GM18502 (cell line): ENCODE measurements around the gene MECP2.

Experiments
- ATAC-seq: cut with Tn5 transposase; IDR thresholded peaks from one replicate; pipeline ENCODE4 v1.9.1; 2021; ENCODE audit warnings: mild to moderate bottlenecking; ENCODE audit not compliant: unreplicated experiment, poor library complexity

The MECP2 gene

DNA sequence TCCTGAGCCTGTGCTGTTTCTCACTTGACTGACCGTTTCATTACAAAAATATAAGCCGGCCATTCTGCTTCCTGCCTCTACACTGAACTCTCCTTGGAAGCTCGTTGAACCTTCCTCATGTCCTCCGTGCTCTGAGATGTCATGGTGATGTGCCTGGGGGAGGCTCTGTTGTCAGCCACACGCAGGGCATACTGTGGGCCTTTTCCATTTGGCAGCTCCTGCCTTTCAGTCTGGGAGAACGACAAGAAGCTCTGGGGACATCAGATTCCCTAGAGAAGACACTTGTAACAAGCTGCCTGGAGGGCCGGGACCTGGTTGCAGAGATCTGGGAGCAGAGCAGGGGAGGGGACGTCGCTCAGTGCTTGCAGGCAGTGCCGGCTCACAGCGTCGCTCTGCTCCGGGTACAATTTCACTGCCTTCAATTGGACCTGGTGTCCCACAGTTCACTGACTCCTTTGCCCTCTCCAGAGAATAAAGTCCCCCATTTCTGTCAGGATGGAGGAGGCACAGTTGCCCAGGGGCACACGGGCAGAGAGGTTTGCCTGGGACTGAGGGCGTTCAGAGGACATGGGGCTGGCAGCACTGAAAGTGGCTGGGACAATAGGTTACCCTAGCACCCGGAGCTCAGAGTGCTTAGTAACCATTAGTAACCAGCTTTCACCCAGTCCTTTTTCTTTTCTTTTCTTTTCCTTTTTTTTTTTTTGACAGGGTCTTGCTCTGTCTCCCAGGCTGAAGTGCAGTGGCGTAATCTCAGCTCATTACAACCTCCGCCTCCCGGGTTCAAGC lies 19.1 kb upstream of the MECP2 start:
- no peak for ATAC-seq

DNA sequence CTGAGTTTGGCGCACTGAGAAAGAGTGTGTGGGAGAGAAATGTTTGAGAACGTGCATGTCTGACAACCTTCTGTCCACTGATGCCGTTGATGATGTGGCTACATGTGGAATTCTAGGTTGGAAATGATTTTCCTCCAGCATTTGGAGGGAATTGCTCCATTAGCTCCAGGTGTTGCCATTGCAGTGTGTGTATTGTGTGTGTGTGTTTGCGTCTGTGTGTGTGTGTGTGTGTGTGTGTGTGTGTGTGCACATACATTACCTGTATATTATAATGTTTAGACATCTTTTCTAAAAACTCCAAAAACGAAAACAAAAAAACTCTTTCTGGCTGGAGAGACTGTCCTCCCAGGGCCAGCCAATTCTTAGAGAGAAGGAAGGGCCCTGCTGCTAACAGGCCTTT lies 18.2 kb upstream of the MECP2 start:
- ATAC-seq: no peak

DNA sequence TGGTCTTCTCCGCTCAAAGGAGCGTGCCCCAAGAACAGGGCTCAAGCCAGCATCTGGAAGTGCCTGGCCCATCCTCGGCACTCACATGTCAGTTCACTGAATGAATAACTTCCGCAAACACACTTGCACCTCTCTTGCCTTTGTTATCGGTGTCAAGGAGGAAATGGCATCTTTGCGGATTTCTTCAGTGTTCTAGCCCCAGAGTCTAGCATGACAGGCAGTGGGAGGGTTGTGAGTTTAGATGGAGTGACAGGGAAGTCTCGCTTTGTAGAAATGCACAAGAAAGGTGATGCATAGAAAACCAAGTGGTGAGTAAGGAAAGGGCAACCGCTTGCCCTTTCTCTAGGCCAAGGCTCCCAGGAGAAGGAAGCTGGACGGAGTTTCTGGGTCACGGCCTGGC lies 17.6 kb upstream of the MECP2 start:
- ATAC-seq: no peak

DNA sequence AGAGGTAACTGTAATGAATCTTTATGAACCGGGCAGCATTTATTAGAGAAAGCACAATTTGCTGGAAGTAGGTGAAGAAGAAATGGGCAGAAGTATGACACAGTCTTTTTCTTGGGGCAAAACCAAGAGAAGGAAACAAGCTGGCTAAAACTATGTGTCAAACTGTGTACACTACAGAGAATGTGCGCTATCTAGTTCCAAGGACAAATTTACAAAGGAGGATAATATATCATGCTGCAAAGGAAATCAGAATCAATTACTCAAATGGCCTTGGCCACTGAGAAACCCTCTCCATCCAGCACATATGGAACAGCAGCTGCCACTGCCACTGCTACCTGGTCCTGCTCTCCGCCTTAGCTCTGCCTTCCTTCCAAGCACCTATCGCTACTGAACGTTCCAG lies 17.1 kb upstream of the MECP2 start:
- ATAC-seq: no peak

DNA sequence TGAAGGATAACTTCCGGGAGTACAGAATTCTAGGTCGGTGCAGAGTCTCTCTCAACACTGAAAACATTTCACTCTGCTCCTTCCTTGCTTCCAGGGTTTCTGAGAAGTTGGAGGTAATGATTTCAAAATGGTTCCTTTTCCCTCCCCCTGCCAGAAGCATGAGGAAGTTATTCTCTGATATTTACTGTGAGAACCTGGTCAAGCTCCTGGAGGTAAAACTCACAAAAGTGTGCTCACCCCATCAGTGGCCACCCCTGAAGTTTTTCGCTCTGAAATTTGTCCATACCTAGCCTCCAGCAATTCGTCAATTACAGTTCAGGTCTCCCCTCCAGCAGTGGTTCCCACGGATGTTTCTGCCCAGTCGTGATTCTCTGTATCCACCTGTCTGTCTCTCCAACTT lies 16.2 kb upstream of the MECP2 start:
- ATAC-seq: no peak

DNA sequence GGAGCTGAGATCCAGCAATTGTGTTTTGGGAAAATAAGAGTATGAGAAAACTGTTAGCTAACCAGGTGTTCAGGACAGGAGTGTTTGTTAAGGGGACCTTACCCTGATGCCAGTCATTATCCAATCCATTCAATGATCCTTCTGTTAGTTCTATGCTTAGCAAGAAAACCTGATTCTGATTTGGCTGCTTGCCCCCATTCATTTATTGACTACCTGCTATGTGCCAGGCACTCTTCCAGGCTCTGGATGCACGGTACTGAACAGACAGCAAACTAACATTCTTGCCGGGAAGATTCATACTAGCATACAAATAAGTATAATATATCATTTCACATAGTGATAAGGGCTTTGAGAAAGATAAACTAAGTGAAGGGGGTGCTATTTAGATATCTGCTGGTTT lies 1.0 kb upstream of the MECP2 start:
- no peak for ATAC-seq

DNA sequence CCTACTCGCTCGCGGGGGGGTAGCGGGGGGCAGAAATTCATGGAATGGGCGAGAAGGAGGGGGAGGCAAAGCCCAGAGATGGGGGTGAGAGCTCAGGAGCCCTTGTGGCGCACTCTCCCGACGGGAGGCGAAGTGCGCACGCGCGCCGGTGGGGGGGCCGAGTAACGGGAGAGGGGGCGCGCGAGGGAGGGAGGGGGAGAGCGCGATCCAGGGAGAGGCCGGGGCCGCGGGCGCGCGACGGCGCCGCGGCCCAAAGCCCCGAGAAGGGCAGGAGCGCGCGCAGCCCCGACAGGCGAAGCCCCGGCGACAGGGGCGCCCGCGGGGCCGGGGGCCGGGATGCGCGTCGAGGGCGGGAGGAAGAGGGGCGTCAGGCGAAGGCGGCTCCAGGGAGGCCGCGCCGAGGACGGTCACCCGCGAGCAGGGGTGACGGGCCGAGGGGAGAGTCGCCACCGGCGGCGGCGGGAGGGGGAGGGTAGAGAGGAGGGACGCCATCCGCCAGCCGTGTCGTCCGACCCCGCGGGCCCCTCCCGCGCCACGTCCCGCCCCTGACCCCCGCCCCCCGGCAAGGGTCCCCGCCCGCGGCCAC lies 421 bp downstream of the MECP2 start:
- ATAC-seq: peak; percentile 33

DNA sequence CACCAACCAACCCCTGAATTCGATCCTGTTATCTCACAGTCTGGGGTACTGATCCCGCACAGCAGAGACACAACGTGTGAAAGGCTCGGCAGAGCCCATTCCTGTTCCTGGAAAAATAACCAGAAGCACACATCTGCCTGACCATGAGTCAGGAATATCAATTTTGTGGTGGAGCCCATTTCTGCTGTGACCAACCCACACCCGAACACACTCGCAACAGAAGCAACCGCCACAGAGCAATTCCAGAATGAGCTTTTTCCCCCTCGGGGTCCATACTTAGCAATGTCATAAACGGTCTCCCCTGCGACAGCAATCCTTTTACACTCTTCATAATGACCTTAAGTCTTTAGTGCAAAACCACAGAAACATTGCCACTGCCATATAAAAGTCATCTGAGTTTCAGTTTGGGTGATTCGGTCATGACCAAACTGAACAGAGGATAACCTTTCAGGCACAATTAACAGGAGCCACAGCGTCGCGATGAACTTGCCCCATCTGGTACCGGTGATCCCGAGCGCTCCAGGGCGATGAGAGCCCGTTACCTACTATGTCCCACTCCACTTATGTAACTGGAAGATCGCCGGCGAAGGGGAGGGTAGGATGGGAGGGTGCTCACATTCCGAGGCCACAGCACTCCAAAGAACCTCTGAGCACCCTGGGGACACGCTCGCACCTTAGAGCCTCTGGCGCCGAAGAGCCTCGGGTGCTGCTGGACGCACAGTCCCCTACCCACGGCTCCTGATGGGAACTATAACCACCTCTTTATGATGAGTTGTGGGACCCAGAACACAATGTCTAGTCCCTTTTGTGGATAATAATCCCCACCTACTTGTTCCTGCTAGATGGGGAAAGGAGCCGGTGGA lies 1.1 kb downstream of the MECP2 start:
- no peak for ATAC-seq

DNA sequence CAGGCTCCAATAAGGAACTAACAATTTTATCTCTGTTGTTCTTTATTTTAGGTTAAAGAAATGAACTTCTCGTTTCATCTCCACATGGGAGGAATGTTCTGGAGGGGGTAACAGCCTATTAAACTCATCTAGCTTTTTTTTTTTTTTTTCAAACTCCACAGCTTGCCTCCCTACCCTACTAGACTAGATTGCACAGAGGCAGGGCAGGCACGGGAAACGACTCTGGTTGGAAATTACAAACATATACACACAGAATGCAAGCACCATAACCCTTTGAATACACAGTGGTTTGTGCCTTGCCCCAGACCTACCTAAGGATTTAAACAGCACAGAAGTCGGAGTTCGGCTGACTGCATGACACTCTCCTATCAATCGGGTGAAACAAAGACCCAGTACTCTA lies 2.7 kb downstream of the MECP2 start:
- no peak for ATAC-seq

DNA sequence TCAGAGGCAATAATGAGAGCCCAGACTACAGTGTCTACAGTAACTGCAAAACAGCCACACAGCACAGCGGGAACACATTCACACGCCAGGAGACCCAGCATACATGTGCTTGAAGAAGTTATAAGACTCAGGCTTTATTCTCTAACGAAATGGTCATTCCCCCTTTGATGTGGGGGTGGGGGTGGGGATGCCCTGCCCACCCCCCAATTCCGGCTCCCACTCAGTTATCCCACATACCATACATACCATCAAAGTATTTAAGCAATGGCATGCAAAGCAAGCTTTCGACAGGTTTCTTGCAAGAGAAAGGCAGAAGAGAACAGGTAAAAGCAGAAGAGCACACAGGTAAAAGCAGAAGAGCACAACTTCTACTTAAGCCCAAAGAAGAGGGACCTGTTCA lies 3.6 kb downstream of the MECP2 start:
- ATAC-seq: no peak

DNA sequence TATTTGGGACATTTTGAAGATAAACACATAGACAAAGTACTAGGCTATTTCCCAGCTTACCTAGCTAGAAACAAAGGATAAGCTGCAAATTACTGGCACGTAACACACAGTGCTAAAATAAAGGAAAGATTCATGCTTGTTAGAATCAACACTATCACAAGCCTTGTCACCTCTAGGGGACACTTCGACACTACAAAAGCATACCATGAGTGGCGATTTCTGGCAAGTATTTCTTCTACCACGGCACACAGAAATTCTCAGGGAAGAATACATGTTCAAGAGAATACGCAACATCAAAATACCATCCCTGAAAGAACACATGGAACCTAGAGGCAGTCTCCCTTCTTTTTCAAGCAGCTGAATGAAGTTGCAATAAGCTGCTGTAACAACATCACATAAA lies 5.1 kb downstream of the MECP2 start:
- no peak for ATAC-seq

DNA sequence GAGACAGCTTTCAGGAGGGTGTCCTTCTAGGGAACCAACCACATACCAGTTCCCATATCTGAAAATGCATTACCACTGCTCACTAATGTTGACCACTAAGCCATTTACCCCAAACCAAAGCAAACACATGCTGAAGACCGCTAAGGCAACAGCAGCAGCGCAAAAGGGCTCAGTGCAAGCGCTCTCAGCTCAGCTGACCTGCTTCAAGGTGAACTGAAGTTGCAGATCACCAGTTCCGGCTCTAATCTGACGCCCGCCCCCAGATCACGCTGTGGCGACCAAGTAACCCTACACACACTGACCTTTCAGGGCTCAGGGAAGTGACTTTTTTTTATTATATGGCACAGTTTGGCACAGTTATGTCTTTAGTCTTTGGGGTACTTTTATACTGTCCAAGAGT lies 5.8 kb downstream of the MECP2 start:
- ATAC-seq: no peak

DNA sequence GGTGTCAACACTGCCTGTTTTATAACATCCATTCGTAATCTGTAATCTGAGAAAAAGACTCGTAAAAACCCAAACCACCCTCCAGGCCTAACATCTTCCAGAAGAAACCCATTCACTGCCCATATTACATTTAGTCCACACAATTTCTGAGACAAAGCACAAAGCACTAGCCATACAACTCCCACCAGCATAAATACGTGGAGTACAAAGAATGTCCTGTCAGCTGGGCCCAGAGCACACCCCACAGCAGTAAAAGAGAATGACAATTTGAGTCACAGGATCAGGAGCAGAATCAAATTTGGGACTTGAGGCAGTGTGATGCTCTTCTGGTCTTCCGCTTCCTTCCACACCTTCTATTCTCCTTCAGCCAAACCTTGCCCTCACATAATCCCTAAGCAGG lies 6.8 kb downstream of the MECP2 start:
- no peak for ATAC-seq

DNA sequence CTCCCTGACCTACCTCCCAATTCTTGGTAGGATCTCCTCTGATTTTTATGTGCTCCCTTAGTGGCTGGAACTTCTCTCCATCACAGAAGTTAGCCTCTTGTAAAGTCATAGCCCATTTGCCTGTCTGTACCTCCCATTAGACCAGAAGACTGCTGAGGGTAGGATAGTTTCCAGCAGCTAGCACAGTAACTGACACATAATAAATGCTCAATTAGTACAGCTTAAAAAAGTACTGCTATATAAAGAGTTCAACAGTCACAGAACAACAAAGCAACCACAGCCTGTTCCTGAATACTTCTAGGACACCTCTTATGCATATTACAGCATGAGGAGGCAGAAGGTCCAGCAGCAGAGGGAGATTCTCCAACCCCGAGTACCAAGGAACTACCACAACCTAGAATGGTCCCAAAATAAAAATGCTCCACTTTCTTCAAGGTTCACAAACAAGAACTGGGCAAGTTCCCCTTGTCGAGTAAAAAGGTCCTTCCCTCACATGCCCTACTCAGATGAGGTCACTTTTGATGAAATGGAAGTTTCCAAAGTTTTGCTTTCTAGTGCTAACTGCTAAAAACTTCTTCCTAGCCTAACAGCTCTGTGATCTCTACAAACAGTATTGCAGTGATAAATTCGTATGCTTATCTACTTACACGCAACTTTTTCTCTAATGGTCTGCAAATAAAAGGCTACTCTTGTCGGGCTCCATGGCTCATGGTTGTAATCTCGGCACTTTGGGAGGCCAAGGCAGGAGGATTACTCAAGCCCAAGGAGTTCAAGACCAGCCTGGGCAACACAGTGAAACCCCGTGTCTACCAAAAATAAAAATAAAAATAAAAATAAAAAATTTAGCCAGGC lies 12.8 kb downstream of the MECP2 start:
- ATAC-seq: no peak

DNA sequence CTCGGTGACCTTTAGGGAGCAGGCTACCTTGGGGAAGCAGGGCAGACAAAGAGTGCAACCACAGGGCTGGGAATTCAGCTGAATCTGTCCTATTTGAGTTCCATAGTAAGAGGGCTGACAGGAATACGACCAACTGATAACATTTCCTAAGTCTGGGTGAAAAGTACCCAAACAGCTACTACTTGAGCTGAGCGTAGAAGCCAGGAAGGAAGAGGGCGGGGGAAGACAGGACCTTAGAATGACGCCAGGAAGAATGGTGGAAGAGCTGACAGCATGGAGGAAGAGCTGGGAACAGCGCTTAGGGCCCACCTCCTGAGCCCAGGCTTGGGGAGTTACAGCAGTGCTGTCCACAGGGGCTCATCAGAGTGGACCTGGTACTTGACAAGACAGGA lies 14.4 kb downstream of the MECP2 start:
- ATAC-seq: no peak

DNA sequence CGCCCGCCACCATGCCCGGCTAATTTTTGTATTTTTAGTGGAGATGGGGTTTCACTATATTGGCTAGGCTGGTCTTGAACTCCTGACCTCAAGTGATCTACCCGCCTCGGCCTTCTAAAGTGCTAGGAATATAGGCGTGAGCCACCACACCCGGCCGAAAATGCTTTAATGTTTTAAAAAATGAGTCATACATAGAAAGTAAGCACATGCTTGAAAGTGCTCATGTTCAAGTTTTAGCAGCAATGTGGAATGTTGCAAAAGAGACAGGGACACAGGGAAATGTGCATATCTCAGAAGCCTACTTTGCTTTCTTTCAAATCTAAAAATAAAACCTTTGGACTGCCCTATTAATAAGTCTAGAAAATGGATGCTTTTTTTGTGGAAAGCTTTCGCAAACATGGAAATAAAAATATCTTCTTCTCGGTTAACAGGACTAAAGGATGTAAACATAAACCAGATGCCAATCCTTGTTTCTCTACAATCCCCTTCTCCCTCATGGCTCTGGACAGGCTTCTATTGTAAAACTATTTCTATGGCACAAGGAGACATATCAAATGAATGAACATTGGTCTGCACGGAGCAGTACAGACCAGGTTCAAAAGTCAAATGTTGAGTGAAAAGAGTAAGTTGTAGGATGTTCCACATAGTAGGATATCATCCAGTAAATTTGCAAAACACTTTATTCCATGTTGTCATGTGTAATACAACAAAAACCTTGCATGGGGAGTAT lies 15.0 kb downstream of the MECP2 start:
- ATAC-seq: no peak

DNA sequence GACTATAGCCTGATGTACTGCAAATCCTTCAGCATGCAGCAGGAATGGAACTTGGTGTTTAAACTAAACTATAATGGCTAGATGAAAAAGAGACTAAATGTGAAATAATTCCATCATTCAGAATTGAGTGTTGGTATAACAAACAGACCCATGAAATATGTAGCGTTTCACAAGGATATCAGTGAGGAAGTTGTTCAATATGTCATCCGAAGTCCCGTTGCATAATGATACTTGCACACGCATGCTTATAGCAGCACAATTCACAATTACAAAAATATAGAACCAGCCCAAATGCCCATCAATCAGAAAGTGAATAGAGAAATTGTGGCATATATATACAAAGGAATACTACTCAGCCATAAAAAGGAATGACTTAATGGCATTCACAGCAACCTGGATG lies 20.4 kb downstream of the MECP2 start:
- ATAC-seq: no peak

DNA sequence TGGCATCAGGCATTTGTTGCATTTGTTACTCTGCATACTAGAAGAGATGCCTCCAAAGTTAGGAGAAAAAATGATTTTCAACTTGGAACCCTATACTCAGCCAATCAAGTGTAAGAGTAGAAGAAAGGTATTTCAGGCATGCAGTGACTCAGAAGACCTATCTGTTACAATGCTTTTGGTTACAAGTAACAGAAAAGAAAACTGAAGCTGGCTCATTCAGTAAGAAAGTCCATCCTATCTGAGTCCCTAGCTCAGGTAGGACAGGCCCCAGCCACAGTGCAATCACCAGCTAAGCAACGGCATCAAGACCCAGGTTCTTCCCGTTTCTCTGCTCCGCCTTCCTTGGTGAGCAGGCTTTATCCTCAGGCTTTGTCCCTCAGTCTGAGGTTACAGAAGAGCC lies 23.3 kb downstream of the MECP2 start:
- ATAC-seq: no peak

DNA sequence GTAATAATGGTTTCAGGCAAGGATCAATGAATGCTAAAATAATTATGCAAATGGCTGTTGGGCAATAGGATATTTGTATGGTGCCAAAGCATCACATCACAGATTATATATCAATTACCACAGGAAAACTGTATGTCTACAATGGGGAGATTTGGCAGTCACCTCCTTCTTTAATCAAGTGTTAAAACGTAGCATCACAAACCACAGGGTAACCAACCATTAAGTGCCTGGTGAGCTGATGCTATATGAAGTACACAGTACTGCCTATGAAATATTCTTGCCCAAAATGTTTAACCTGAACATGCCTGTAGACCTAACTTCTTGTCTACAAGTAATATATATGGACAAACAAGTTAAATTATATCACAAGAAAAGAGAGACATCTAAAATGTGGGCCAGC lies 25.3 kb downstream of the MECP2 start:
- no peak for ATAC-seq

DNA sequence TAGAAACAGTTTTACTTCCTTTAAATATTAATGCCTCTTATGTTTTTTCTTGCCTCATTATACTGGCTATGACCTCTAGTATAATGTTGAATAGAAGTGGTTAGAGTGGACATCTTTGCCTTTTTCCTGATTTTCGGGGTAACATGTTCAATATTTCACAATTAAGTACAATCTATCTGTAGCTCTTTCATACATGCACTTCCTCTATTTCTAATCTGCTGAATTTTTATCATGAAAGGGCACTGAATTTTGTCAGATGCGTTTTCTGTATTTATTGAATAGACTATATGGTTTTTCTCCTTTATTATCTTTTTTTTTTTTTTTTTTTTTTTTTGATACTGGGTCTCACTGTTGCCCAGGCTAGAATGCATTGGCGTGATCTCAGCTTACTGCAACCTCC lies 29.0 kb downstream of the MECP2 start:
- no peak for ATAC-seq
